ENCODE results near the gene BAG3. TPM values are rescaled to one million over a fixed set of nuclear protein-coding genes. Genes with fewer than 3 reads are reported as not detected.

BAG3 gene
- polyA plus RNA-seq, 1 experiment: 19.8 TPM

DNA sequence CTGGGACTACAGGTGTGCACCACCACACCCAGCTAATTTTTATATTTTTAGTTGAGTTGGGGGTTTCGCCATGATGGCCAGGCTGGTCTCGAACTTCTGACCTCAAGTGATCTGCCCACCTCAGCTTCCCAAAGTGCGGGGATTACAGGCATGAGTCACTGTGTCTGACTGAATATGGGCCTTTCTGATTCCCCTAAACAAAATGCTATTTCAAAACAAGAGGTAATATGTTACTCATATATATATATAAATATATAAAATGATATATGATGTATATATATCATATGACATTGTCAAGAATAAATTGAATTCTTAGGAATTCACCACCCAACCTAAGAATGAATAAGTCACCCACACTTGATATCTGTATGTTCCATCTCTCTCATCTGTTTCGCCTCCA, 41.7 kb upstream of the BAG3 start:
- H3K27me3 ChIP-seq (ENCODE audit: control insufficient read depth, insufficient read depth, low read length): no peaks in the 10 kb centered on the region; the same call in 1 of the 2 replicates
- DNase-seq (ENCODE audit: low read depth): no peak
- CTCF ChIA-PET: interaction anchor here (0.6 to 3.5 kb wide), 7 partner anchors 9 to 250 kb away, joined by 3 to 18 read pairs (median 5); no protein-coding TSS in a partner anchor

GRCh38 chr10:119611433-119611832, 39.7 kb upstream of the BAG3 start:
- Histone ChIP-seq H3K36me3 (ENCODE audit: control insufficient read depth, insufficient read depth, low read length) (no peaks in the 10 kb centered on the region), H3K4me3 (ENCODE audit: low read depth, low read length) (no peak overlapping the region), H3K27me3 (ENCODE audit: control insufficient read depth, insufficient read depth, low read length) (no peaks in the 10 kb centered on the region; the same call in 1 of the 2 replicates)
- CTCF ChIA-PET: no interaction called here
- POLR2A ChIA-PET: no interaction called here
- TF ChIP-seq CTCF (IDR thresholded peaks at IDR 0.05; ENCODE audit: insufficient read depth, low read depth, low read length): no peak
- no peak for DNase-seq (ENCODE audit: low read depth)

More for the DNA sequence above, 41.7 kb upstream of the BAG3 start:
- POLR2A ChIA-PET: no interaction called here
- Histone ChIP-seq H3K36me3 (ENCODE audit: control insufficient read depth, insufficient read depth, low read length) (no peaks in the 10 kb centered on the region), H3K4me3 (ENCODE audit: low read depth, low read length) (no peak overlapping the region)
- TF ChIP-seq CTCF (IDR thresholded peaks at IDR 0.05; ENCODE audit: insufficient read depth, low read depth, low read length): no peak

- TF ChIP-seq CTCF (IDR thresholded peaks at IDR 0.05; ENCODE audit: insufficient read depth, low read depth, low read length): no peak
- no peak for DNase-seq (ENCODE audit: low read depth)
- Histone ChIP-seq H3K4me3 (ENCODE audit: low read depth, low read length) (no peak overlapping the region), H3K27me3 (ENCODE audit: control insufficient read depth, insufficient read depth, low read length) (no peaks in the 10 kb centered on the region; the same call in 1 of the 2 replicates), H3K36me3 (ENCODE audit: control insufficient read depth, insufficient read depth, low read length) (no peaks in the 10 kb centered on the region)
- POLR2A ChIA-PET: no interaction called here
- CTCF ChIA-PET: interaction anchor here (0.6 to 1.3 kb wide), 4 partner anchors 8 to 415 kb away, joined by 3 to 5 read pairs (median 3); no protein-coding TSS in a partner anchor
Observed at GRCh38 chr10:119613741-119614140, 37.4 kb upstream of the BAG3 start.

DNA sequence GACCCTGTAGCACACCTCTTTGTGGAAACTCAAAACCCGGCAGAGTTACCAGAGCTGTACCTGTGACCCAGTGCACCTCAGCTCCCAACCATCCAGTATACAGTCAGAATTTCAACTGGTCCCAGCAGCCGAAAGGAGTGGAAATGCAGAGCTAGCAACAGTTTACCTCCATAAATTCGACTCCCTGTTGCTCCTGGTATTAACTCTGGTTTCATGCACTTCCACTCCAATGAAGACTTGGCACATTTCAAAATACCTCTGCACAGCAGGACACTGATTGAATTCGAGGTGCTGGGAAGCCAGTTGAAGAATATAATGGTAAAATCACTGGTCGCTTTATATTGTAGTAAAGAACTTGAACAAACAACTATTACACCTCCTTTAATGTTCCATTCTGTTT, 36.5 kb upstream of the BAG3 start:
- no peaks in the 10 kb centered on the region for H3K36me3 ChIP-seq (ENCODE audit: control insufficient read depth, insufficient read depth, low read length)
- no peak for TF ChIP-seq CTCF (IDR thresholded peaks at IDR 0.05; ENCODE audit: insufficient read depth, low read depth, low read length)
- no peaks in the 10 kb centered on the region; the same call in 1 of the 2 replicates for H3K27me3 ChIP-seq (ENCODE audit: control insufficient read depth, insufficient read depth, low read length)
- ChIA-PET CTCF (interaction anchor here (1.0 to 1.9 kb wide), 3 partner anchors 9 to 14 kb away, joined by 3 to 8 read pairs (median 5); no protein-coding TSS in a partner anchor), POLR2A (no interaction called here)
- no peak for DNase-seq (ENCODE audit: low read depth)
- no peak overlapping the region for H3K4me3 ChIP-seq (ENCODE audit: low read depth, low read length)

DNA sequence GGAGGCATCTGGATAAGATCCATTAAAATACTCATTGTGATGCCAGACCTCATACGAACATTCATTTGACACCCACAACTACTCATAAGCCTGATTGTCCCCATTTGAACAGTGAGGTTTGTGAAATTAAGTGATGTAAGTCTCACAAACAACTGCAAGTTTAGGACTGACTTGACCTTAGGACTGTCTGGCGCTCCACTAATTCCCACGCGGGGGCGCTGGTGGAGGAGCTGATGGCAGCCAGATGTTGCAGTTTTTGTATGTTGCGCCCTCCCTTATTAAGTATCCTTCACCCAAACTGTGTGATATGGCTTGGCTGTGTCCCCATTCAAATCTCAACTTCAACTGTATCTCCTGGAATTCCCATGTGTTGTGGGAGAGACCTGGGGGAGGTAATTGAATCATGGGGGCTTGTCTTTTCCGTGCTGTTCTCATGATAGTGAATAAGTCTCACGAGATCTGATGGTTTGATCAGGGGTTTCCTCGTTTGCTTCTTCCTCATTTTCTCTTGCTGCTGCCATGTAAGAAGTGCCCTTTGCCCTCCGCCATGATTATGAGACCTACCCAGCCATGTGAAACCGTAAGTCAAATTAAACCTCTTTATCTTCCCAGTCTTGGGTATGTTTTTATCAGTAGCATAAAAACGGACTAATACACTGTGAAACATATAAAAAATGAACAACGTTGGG, 34.2 kb upstream of the BAG3 start:
- TF ChIP-seq CTCF (IDR thresholded peaks at IDR 0.05; ENCODE audit: insufficient read depth, low read depth, low read length): peak; percentile 67
- H3K27me3 ChIP-seq (ENCODE audit: control insufficient read depth, insufficient read depth, low read length): no peaks in the 10 kb centered on the region
- H3K4me3 ChIP-seq (ENCODE audit: low read depth, low read length): no peak overlapping the region
- ChIA-PET POLR2A (no interaction called here), CTCF (interaction anchor here (0.7 to 2.5 kb wide), 16 partner anchors 9 to 417 kb away, joined by 3 to 12 read pairs (median 4); partner anchors contain the start of genes BAG3 and INPP5F)
- H3K36me3 ChIP-seq (ENCODE audit: control insufficient read depth, insufficient read depth, low read length): no peaks in the 10 kb centered on the region
- no peak for DNase-seq (ENCODE audit: low read depth)
